NCI-H2196 treated with DMSO at 0.1 percent for 48 hours (cell line): ENCODE measurements around the gene CRHR2.

ENCODE experiments used
- DNase-seq: peaks from one replicate; lab custom pipeline; 2025; ENCODE audit not compliant: unreplicated experiment; lab: John Stamatoyannopoulos, UW

CRHR2 gene

DNA sequence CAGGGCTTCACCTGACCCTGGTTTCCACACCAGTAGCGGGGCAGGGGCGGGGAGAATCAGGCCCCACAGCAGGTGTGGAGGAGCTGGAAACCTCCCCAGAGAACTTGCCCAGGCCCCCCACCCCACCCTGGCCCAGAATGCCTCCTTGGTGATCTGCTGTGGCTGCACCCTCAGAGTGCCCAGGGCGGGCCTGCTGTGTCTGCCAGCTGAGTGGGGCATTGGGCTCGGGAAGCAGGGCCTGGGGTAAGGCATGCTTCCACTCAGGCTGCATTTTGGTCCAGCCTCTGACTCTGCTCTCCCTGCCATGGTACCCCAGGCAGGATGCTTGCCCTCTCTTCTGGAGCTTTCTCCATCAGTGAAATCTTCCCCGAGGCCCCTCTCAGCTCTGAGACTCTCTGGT lies 1.1 kb upstream of the CRHR2 start:
- DNase-seq = no peak

- no peak for DNase-seq
Measured at GRCh38 chr7:30681815-30682211, 443 bp downstream of the CRHR2 start.

DNA sequence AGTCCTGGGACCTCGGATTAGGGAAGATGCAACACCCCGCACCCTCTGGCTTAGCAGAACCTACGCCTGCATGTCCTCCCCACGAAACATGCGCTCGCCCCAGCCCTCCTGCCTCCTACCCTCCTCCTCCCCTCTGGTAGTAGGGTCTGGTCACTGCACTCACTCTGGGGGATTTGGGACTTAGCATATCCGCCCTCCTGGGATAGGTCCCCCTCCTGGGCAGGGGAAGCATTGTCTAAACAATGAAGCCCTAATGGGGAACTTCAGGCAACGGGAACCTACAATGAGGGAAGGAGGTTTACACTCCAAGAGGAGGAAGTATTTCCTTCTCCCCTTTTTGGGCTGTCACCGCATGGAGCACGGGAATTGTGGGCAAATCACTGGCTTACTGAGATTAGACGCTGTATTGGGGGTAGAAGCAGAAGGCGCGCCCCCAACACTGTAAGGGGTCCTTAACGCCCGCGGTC lies 892 bp downstream of the CRHR2 start:
- DNase-seq = no peak

GRCh38 chr7:30679664-30680063 lies 2.6 kb downstream of the CRHR2 start:
- no peak for DNase-seq

DNA sequence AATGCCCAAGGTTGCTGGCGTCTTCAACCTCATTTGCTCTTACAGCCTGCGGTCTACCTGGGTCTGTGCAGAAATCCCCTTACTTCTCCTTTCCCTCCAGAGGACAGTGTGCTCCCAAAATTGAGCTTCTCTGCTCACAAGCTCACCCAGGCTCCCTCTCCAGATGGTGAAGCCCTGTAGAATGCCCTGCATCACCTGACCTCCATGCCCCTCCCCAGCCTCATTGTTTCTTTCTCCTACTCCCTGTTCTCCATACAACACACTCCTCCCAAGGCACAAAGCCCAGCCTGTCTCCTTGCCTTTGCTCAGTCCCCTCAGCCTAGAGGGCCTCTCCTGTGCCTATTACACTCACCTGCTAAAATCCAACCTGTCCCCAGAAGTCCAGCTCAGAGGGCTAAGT lies 3.5 kb downstream of the CRHR2 start:
- DNase-seq = no peak

DNA sequence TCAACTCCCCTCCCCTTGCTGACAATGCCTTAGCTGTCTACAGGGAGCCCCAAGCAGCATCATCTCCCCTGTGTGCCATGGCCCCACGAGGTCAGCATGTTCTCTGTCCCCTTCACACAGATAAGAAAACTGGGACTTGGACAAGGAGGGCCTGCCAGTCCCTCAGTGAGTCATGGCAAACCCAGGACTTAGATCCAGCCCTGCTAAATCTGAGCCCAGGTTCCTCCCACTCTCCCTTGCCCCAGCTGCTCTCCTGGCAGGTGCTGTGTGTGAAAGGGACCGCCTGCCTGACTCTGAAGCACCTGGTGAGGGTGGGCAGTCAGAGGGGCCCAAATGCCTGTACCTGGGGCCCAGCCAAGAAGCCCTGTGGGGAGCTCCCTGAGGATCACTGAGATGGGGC lies 7.4 kb downstream of the CRHR2 start:
- no peak for DNase-seq

GRCh38 chr7:30674420-30674819 lies 7.8 kb downstream of the CRHR2 start:
- no peak for DNase-seq

DNA sequence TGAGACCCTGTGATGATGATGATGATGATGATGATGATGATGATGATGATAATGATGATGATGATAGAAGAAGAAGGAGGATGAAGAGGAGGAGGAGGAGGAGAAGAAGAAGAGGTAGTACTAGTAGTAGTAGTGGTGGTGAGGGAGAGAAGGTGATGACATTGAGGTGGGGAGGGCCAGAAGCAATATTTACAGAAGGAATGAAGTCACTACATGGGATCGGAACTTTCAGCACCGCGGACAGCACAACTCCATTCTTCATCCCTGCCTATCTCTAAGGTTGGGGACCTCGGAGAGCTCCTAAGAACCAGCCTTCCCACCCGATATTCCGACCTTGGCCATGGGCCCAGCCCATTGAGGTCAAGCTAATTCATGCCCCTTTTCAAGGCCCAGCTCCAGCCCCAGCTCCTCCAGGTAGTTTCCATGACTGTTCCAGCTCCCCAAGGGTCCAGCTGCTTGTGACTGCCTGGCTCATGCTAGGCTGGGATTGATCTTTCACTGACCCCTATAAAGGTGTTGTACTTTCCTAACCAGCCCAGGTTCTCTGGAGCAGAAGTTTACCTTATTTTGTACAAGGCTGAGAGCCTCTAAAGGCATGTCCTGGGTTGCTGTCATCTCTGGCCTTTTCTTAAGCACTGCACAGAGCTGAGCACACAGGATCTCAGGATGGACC lies 10.3 kb downstream of the CRHR2 start:
- no peak for DNase-seq

DNA sequence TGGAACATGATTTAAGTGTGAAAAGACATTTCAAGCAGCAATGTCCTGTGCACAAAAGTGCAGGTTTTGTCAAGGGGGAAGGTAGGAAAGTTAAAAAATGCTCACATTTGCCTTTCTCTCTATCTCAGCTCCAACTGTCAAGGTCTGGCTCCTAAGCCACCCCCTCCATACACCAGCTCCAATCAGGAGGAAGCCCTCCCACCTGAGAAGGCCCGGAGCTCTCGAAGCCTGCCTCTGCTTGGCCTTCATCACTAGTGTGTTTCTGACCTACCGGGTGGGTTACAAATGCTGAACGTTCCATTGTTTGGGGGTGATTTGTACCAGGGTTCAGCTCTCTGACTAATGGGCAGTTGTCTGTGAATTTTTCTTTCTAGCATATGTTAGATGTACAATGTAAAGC lies 14.2 kb downstream of the CRHR2 start:
- no peak for DNase-seq

GRCh38 chr7:30667172-30667571 lies 15.1 kb downstream of the CRHR2 start:
- no peak for DNase-seq

DNA sequence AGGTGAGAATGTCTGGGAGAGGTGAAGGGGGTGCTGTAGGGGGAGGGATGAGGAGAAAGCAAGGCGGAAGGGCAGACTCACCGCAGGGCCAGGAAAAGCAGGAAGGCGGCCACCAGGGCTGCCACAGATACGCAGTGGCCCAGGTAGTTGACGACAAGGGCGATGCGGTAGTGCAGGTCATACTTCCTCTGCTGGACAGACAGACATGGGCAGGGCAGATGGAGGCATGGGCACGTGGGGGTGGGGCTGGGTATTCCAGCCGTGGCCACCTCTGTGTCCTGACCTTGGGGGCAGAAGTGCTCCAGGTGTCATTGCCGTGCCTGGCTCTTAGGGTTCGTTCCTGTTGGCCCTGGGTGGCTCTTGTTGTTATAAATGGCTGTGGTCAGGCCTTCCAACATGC lies 16.8 kb downstream of the CRHR2 start:
- DNase-seq = no peak

GRCh38 chr7:30665043-30665442 lies 17.2 kb downstream of the CRHR2 start:
- no peak for DNase-seq

DNA sequence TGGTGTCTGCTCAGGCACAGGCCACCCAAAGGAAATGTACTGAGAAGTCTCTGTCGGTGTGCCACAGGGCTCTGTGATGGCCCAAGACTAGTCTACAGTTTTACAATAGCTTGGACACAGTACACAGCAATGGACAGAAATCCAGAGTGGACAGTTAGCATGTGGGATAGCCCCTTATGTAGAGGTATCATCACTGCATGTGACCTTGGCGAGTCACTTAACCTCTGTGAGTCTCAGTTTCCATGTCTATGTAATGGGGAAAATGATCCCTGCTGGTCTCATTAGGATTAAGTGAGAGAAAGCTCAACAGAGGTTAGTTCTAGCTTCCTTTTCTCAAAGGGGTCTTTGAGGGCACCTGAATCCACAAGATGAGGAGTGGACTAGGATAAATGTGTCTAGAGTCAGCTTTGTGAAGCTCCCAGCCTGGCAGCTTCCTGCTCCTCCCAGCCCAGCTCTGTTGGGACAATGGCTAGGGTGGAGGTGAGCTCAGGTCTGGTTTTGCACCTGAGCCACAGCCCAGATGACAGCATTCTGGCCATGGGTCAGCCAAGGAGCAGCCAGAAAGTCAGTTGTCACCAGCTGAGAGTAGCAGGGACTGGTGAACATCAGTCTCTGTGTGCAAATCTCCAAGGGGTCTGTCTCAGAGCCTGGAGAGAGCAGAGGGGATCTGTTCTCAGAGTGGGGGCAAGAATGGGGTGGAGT lies 17.9 kb downstream of the CRHR2 start:
- DNase-seq = no peak

- DNase-seq = no peak
Measured at GRCh38 chr7:30663414-30663813, 18.8 kb downstream of the CRHR2 start.

DNA sequence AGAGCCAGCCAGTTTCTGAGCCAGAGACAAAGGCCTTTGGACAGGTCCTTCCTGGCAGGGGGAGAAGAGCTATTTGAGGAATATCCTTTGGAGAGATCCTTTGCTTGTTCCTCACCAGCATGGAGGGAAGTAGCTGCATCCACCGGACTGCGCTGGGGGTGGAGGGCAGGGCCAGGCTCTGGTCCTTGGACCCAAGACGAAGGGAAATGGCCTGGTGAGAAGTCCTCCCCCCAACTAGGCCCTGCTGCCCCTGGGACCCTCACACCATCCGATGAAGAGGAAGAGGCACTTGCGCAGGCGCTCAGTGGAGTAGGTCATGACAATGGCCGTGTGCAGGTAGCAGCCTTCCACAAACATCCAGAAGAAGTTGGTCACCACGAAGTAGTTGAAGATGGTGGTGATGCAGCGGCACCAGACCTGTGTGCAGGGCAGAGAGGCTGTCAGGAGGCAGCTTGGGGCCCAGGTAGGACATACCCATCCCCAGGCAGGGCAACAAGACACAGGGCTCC lies 19.8 kb downstream of the CRHR2 start:
- DNase-seq = no peak

DNA sequence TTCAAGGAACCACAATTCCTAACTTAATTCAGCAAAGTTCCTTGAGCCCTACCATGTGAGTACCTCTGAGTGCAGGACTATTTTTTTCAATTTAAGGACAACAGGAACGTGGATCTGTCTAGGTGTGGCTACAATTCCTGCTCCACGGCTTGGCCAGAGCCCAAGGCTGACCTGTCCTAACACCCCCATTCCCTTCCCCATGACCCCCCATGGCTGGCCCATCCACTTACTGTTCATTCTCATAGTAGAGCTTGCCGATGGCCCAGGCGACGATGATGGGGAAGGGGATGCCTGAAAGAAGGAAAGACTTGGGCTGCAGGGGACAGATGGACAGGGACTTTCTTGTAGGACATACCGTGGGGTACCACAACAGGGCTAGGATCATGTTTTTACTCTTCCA lies 20.3 kb downstream of the CRHR2 start:
- no peak for DNase-seq

GRCh38 chr7:30660331-30661255 lies 21.7 kb downstream of the CRHR2 start:
- no peak for DNase-seq

DNA sequence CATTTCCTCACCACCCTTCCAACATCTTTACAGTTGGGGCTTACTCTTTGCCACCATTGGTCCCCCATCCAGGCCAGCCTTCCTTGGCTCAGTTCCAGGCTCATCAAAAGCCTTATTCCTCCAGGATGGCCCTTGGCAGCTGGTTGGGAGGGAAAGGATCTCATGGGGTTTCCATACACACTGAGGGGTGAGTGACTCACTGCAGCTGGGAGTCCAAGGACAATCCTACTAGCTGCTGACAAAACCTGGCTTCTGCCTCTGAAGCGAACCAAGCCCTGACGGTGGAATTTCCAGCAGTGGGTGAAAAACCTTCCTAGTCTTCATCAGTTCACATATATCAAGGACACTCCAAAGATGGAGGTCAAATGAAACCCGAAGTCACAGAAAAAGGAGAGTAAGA lies 22.9 kb downstream of the CRHR2 start:
- DNase-seq = no peak

DNA sequence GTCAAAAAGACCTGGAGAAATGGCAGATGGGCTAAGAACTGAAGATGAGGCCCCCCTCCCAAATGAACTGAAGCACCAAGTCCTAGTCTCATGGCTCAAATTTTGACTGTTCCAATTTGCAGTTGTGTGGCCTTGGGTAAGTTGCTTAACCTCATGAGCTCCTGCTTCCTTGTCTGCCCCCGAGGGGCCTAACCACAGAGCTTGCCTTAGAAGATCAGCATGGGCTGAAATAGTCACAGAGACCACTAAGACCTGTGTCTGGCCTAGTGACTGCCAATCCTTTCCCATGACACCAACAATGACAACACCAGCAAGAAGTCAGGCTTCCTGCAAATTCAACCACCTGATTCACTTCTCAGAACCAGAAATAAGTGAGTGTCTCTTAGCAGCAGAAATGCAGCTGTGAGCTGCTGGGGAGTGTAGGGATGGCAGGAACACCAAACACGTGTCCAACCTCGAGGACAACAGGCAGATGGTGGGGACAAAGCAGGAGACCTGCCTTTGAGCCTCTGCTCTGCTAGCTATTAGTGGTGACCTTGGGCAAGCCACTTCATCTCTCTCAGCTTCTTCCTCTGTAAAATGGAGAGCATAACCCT lies 23.7 kb downstream of the CRHR2 start:
- DNase-seq = no peak

DNA sequence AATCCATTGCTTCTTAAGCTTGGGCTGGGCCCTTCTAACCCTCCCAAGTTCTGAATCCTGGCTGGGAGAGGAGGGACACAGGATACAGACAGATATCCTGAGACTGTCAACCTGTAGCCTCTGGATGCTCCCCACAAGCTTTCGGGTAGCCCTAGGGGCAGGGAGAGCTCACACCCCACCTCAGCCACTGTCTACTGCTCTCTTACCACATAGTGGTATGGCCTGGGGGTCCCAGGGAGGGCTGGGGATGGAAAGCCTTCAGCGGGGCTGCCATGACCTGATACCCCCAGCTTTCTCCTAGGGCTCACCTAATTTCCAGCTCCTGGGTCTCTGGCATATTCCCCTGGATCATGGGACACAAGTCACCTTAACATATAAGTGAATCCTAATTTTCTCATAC lies 25.1 kb downstream of the CRHR2 start:
- DNase-seq = no peak
